H54 (cell line): ENCODE results near the gene KAT6B.
A peak's percentile ranks its signal among the peaks of the same experiment; 100 is the strongest.

ENCODE experiments used
- DNase-seq: peaks from one replicate; pipeline ENCODE4 v3.0.0; 2011; ENCODE audit warnings: low spot score, mixed read lengths; ENCODE audit not compliant: insufficient read length
- FAIRE-seq: peaks from 3 replicates; lab custom pipeline; 2011; peaks lifted over from hg19 to GRCh38; lab: Jason Lieb, UNC
- POLR2A ChIP-seq: IDR thresholded peaks from 2 replicates; pipeline ENCODE4 v1.6.1; 2011; ENCODE audit warnings: low read depth, mild to moderate bottlenecking, low read length

Gene KAT6B

DNA sequence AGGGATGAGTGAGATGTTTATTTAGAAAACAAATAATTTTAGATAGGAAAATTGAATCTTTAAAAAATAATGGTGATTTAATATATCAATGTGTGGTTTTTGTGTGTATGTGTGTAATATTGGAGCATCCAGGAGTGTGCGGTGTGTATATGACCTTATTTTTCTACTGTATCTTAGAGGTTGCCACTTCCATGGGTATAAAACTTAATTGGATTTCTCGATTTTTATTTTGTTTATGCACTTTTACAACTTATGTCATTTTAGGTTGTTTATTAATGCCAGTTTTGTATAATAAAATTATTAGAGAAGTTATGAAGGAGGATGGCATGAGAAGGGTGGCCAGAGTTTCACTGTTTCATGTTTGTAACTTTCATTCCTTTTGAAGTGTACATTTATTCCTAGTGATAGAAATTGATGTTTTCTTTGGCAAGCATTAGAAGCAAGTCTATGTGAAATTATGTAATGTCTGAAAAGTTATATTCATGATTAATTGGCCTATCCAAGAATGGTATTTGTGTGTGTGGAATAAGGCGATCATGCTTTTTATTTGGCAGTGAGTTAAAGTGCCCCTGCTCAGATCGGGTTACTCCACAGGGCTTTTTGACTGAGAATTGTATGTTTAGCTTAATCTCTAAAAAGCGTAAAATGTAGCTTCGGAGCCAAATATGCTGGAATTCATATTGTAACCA is 110.3 kb downstream of the KAT6B start:
- peak; percentile 20 for FAIRE-seq
- DNase-seq: no peak
- TF ChIP-seq POLR2A: no peak

DNA sequence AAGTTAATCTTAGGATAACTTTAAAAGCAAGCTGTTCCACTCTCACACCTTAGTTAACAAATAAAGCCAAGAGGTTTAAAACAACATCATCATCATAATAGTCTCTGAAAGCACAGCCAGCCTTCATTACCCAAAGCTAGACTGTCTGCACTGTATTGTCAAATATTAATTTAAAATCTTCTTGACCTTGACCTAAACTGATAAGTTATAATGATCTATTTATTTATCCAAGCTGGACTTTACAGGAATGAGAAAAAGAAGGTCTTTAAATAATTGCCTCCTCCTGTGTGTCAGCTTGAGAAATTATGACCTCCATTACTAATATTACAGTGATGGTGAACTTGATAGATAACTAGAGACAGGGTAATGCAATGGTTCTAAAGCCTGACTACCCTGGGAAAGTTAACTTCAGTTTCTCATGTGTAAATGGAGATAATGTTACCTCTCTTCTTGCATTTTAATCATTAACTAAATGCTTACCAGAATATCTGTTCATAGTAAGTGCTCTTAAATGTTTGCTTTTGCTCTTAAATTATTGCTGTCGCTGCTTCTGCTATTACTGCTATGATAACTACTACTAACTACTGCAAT is 111.0 kb downstream of the KAT6B start:
- FAIRE-seq: no peak
- TF ChIP-seq POLR2A: no peak
- DNase-seq: no peak

DNA sequence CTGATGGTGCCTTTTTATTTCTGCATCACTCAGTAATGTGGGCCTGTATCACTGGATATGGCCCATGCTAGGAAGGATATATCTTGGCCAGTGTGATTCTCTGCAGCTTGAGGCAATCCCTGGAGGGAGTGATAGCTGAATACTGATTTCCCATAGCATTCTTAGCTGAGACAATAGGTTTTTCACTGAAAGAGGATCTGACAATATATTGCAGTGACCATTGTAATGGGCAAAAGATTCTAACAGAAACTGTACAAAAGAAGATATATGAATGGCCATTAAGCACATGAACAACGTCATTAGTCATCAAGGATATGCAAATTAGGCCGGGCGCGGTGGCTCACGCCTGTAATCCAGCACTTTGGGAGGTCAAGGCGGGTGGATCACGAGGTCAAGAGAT is 117.8 kb downstream of the KAT6B start:
- FAIRE-seq: no peak
- no peak for DNase-seq
- no peak for TF ChIP-seq POLR2A

DNA sequence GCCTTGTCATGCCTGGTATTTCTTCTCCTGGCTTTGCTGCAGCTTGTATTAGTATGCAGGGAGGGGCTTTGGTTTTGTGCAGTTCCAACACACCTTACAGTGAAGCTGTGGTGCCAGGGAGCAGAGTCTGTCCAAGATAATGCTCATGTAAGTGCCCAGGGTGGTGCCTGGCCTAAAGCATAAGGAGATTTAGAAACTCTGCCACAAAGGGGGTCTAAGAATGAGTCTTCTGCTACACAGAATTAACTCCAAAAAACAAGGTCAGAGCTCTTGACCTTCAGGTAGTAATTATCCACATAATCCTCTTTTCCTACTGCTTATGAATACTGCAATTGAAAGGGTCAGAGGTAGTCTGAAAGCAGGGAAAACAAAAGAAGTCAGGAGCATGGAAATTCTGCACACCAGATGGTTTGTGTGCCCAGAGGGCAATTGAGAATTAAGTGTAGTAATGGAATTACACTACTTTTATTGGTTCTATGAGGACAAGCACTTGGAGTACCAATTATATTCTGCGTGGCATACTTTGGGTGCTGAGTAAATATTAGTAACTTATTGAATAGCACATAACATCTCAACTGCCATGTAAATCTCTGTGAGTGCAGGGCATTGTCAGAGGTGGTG is 121.5 kb downstream of the KAT6B start:
- no peak for TF ChIP-seq POLR2A
- FAIRE-seq (peak; percentile 89), DNase-seq (no peak)

DNA sequence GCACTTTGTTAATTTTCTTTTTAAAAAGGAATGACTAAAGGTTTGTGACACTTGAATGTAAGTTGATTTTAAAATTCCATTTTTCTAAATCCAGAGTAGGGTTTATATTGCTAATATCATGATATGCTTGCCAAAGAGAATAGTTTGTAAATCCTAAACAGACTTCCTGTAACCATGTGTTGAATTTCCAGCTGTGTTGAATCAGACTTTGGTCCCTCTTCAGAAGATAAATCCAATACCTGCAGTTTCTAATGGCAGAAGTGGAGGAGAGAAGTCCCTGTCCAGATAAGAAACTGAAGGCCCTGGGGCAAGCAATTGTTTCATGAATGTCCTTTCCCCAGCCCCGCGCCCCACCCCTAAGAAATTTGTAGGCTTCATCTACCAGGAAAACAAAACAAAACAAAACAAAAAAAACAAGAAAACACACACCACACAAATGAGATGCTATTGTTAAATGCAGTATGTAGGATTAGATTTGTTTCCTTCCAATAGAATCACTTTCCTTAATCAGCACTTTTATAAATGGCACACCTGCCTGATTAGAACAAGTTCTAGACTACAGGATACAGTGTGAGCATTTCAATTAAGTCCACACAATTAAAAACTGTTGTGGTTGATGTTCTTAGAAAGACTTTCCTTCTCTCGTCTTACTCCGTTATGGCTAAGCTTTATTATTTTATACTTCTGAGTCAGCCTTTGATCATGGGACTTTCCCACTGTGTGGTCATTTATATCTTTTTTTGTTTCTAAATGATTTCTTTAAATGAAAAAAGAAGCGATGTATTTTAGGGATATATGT is 122.8 kb downstream of the KAT6B start:
- DNase-seq (no peak), FAIRE-seq (peak; percentile 92)

DNA sequence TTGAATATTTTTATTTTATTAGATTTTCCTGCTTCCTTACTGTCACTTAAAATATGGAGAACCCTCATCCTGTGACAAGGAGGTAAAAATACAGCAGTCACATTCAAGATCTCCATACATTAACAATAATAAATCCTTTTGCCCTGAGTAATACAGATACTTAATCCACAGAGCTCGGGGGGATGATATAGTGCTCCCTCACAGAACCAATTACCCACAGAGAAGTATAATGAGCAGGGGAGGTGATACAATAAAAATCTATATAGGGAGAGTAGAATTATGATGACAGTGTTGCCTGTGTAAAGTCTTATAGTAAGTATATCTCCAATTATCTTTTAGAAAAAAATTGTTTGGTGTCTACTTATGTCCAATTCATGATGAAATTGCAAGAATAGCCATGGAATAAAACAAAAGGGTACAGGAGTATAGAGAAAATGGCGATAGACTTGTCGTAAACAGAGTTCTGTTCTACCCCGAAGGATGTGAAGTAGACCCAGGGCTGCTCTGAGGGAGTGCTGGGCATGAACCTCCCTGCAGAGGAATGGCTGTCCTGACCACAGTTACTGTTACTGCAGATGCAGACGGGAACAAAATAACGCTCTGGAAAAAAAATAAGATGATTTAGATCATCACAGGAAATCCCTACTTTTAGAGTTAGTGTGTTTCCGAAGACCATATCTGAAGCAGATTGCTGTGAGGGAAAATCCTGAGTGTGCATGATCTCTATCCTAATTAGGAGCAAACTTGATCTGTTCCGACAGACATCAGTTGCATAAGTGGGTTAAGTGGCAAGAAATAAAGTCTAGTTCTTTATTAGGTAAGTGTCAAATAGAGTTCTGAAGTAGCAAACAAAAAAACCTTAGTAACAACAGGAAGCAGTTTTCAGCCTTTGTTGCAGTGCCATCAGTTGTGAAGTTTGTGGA is 123.7 kb downstream of the KAT6B start:
- peak; percentile 80 for FAIRE-seq
- no peak for TF ChIP-seq POLR2A
- DNase-seq: no peak

More for the DNA sequence above, 122.8 kb downstream of the KAT6B start:
- no peak for TF ChIP-seq POLR2A

DNA sequence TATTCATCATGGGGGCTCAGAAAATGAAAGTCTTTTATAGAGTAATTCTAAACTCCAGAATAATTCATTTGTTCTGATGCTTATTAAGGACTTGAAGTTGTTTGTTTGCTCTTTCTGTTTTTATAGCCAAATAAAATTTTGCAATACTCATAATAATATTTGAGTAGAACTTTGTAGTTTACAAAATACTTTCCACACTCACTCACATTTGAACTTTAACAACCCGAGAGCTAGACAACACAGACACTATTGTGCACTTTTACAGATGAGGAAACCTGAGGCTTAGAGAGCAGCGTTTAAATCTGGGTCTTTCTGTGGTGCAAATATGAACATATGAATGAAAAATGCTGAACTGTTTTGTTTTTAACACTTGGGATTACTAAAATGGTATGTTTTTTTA is 126.8 kb downstream of the KAT6B start:
- no peak for TF ChIP-seq POLR2A
- DNase-seq (no peak), FAIRE-seq (no peak)

DNA sequence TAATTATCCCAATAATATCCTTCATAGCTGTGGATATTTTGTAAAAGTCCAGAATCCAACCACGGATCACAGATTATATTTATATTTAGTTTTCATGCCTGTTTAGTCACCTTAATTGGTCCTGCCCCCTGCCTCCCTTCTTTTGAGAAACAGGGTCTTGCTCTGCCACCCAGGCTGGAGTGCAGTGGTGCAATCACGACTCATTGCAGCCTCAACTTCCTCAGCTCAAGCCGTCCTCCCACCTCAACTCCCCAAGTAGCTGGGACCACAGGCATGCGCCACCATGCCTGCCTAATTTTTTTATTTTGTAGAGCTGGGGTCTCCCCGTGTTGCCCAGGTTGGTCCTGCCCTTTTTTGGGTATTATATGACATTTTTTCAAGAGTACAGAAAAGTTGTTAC is 129.4 kb downstream of the KAT6B start:
- no peak for FAIRE-seq
- no peak for TF ChIP-seq POLR2A
- no peak for DNase-seq

DNA sequence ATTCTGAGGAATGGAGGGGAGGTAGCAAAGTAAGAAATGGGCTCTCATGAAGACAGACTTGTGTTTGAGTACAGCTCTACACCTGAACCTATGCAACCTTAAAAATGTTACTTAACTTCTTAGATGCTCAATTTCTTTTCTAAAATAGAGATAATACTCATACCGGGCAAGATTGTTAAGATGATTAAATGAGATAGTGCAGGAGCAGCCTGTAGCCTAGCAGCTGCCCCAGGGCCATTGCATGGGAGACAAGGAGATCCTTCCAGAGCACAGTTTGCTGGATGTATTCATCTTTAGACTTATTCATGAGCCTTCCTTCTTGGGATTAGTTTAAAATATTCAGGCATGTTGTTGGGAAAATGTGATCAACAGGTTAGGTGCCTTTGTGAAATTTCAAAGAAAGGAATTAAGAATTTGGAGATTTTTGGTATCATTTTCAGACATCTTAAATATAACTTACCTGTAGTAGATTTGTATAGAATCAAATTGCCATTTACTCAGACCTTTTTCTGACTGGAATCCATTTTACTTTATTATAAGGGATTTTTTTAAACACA is 130.2 kb downstream of the KAT6B start:
- no peak for TF ChIP-seq POLR2A
- FAIRE-seq (peak; percentile 57), DNase-seq (no peak)

DNA sequence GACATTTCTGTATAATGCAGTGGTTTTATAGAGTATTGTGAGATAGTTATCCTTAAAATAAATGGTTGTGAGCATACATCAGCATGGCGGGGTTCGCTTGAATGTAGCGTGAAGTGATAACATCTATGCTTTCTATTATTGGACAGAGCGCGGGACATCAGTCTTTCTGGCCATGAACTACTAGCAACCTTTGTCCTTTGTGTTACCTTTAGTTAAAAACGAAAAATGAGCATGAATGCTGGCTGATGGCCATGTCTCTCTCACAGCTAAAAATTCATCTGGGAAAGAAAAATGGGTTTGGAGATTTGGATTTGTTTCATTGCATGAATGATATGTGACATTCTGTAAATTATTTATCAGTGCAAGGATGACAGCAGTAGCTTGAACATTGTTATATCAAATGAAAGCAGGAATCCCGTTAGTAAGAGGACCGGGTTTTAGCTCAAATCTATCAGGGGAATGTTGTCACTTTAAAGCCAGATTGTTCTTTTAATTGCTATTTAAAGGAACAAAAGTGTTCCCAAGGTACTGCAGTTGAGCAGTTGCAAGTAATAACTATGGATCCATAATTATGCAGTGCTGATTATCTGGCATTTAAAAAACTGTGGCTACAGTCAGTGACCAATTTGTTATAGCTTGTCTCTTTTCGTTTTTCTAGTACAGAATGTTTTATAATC is 131.0 kb downstream of the KAT6B start:
- FAIRE-seq: no peak
- no peak for TF ChIP-seq POLR2A

DNA sequence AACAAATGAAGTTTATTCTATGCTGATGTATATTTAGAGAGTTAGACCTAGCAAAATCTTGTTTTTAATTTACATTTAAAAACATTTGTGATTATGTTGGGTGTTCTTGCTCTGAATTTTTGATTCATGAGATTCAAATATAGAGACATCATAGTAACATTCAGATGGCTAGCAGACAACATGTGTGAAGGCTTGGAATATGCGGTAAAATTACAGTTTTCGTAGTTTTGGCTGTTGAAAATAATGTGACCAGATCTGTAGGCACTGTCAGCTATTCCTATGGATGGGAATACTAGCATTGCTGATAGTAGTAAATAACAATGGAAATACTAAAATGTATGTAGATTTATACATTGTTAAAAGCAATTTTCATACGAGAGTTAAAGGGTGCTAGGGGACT is 131.9 kb downstream of the KAT6B start:
- FAIRE-seq: peak; percentile 30
- no peak for TF ChIP-seq POLR2A
- no peak for DNase-seq

More for the DNA sequence above, 131.0 kb downstream of the KAT6B start:
- no peak for DNase-seq

DNA sequence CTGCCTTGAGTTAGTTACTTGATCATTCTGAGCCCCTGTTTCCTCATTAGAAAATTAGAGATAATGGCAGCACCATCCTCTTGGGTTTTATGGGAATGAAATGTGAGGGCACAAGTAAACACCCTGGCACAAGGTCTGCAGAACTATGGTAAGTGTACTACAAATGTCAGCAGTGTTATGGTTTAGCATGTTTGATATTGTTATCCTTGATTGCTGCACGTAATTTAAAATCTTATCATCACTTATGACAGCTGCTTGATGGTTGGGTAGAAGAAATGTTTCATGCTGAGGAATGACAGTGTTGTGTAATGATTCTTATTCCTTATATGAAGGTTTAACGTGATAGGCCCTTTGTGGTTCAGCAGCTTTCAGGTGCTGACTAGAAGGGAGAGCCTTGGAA is 134.3 kb downstream of the KAT6B start:
- TF ChIP-seq POLR2A: no peak
- DNase-seq: no peak
- FAIRE-seq: peak; percentile 75
